GM13977 (cell line): ENCODE data around the gene ARF1.

Experiments
- DNase-seq: peaks from one replicate; pipeline ENCODE4 v3.0.0; 2012; ENCODE audit warnings: low spot score
- in situ Hi-C: fragments of 300-500 bp; cut with MboI; formaldehyde crosslinking; loops from one replicate; pipeline ENCODE4 v1.12.0; 2022; ENCODE audit warnings: low sequenced_read_pairs, low pct_unique_long_range_greater_than_20kb, mixed read lengths, inconsistent platforms; ENCODE audit not compliant: unreplicated experiment
- TF ChIP-seq, protein P1 (sequence below): IDR thresholded peaks from 2 replicates; pipeline ENCODE4 v1.5.1; 2012; ENCODE audit warnings: mild to moderate bottlenecking, control low read depth; ENCODE audit not compliant: insufficient read depth; ENCODE audit errors: extremely low read depth, missing control alignments

The ARF1 gene

DNA sequence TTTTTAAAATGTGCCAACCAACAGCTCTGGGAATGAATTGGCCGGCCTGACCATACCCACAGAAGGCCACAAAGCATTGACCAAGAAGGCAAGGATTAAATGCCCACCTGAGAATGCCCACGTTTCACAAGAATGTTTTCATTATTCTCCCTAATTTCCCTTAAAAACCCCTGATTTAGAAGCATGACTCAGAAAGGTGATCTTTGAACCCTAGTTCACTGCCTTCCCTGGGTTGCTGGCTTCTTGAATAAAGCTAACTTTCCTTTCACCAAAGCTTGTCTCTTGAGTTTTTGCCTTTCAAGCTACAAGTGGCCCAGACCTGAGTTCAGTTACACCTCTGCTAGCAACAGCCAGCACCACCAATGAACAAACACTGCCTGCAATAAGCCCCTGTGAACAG lies 41.0 kb downstream of the ARF1 start:
- DNase-seq = no peak
- TF ChIP-seq, protein P1, sequence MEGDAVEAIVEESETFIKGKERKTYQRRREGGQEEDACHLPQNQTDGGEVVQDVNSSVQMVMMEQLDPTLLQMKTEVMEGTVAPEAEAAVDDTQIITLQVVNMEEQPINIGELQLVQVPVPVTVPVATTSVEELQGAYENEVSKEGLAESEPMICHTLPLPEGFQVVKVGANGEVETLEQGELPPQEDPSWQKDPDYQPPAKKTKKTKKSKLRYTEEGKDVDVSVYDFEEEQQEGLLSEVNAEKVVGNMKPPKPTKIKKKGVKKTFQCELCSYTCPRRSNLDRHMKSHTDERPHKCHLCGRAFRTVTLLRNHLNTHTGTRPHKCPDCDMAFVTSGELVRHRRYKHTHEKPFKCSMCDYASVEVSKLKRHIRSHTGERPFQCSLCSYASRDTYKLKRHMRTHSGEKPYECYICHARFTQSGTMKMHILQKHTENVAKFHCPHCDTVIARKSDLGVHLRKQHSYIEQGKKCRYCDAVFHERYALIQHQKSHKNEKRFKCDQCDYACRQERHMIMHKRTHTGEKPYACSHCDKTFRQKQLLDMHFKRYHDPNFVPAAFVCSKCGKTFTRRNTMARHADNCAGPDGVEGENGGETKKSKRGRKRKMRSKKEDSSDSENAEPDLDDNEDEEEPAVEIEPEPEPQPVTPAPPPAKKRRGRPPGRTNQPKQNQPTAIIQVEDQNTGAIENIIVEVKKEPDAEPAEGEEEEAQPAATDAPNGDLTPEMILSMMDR = no peak
- in situ Hi-C loops = no loop called here

DNA sequence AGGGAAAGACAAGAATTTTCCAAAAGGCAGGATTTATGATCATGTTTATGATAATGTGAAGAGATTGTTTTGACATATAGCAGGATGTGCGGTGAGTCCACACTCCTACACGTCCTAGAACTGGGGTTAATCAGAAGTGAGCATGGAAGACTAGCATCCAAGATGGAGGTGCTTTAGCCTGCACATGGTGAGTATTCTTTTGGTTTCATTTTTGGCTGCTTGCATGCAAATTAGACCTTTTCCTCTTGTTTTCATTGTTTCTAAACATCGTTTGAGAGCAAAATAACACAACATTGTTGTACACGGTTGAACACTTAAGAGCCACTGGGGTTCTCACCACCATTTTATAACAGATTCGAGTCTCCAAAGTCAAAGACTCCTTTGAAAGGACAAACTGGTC lies 42.7 kb downstream of the ARF1 start:
- TF ChIP-seq, protein P1 = no peak
- in situ Hi-C loops = no loop called here

DNA sequence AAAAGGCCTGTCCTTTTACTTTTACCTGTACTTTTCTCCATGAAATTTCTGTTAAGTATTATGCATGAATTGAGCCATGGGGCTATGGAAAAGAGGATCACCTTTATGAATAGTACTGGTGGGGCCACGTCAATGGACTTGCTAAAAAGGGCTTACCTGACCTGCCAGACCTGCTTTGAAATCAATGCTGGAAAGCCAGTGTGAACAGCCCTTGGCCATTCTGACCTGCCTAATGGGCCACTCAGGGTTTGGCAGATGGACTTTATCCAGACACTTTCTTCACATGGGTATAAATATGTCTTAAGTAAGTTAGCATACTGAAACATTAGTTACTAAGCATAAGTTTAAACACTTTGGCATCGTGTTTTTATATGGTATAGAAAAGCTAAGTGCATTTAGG lies 49.3 kb downstream of the ARF1 start:
- TF ChIP-seq, protein P1 = no peak
- no peak for DNase-seq
- in situ Hi-C loops = no loop called here

More for the DNA sequence above, 42.7 kb downstream of the ARF1 start:
- no peak for DNase-seq

DNA sequence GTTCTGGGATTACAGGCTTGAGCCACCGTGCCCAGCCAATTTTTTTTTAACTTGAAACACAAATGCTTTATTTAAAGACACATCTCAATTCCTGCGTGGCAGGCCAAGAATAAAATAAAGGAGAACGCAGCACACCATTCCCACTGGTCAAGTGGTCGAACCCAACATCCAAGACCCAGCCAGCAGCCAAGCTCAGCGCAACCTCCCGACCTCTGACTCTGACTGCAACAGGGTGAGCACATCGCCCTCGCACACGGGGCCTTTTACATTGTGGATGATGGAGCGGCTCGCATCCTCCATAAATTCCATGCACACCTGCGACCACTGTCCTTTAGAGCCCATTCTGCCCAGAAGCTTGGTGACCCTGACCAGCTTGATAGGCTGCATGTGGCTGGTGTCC lies 52.1 kb downstream of the ARF1 start:
- in situ Hi-C loops = no loop called here
- DNase-seq = no peak
- TF ChIP-seq, protein P1 = no peak

DNA sequence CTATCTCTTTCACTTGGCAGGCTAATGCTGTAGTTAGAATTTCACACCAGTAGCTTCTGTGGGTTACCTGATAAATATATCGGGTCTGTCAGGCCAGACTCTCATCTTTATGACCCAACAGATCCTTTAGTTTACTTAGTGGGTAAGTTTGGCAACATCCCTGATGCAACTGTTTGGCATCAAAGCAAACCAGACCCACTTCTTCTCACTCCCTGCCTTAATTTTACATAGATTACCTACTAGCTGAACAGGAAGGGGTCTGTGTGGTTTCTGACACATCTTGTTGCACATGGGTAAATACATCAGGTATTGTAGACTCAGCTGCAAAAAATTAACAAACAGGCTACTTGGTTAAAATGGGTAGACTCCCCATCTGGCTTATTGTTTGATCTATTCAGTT lies 54.4 kb downstream of the ARF1 start:
- TF ChIP-seq, protein P1 = no peak
- DNase-seq = no peak
- in situ Hi-C loops = no loop called here

DNA sequence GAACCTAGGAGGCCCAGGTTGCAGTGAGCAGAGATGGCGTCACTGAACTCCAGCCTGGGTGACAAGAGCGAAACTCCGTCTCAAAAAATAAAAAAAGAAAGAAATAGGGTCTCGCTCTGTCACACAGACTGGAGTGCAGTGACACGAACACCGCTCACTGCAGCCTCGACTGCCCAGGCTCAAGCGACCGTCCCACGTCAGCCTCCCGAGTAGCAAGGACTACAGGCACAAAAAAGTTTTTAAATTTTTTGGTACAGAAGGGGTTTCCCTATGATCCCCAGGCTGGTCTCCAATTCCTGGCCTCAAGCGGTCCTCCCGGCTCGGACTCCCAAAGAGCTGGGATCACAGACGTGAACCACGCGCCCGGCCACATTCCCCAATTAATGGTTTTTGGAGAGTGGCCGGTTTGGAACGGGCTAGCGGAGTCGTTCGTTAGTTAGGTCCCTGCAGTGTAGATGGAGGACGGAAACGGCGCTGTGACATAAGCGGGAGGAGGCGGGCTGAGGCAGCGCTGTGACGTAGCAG lies 57.0 kb downstream of the ARF1 start:
- no peak for DNase-seq
- in situ Hi-C loops = no loop called here
- TF ChIP-seq, protein P1 = no peak
